ENCODE measurements around the gene CHST11. TPM values are rescaled to one million over a fixed set of nuclear protein-coding genes. Genes with fewer than 3 reads are reported as not detected.

The CHST11 gene
- total and polyA plus RNA-seq, 4 donors, result 0.57 to 11.1 (median 3.7) TPM

GRCh38 chr12:104501115-104501514 lies 44.4 kb downstream of the CHST11 start:
- Histone ChIP-seq H3K9me3 (ENCODE audit: control insufficient read depth in 4 of 4, low read length in 3 of 4) (no peaks in the 10 kb centered on the region), H3K36me3 (ENCODE audit: control insufficient read depth in 4 of 4, insufficient read depth in 3 of 4, low read depth in 1 of 4, low read length in 3 of 4) (no peaks in the 10 kb centered on the region), H3K9ac (ENCODE audit: low read depth in 1 of 2, low read length in 2 of 2) (no peak overlapping the region), H3K4me1 (ENCODE audit: control insufficient read depth in 4 of 4, insufficient read depth in 4 of 4, low read length in 3 of 4) (no peaks in the 10 kb centered on the region), H3K27ac (ENCODE audit: low read depth in 1 of 2, low read length in 2 of 2) (no peak overlapping the region), H3K4me3 (ENCODE audit: low read depth in 1 of 3, low read length in 3 of 3) (no peak overlapping the region), H3K27me3 (ENCODE audit: control insufficient read depth in 4 of 4, insufficient read depth in 4 of 4, low read length in 3 of 4) (no peaks in the 10 kb centered on the region)
- TF ChIP-seq, protein P1, sequence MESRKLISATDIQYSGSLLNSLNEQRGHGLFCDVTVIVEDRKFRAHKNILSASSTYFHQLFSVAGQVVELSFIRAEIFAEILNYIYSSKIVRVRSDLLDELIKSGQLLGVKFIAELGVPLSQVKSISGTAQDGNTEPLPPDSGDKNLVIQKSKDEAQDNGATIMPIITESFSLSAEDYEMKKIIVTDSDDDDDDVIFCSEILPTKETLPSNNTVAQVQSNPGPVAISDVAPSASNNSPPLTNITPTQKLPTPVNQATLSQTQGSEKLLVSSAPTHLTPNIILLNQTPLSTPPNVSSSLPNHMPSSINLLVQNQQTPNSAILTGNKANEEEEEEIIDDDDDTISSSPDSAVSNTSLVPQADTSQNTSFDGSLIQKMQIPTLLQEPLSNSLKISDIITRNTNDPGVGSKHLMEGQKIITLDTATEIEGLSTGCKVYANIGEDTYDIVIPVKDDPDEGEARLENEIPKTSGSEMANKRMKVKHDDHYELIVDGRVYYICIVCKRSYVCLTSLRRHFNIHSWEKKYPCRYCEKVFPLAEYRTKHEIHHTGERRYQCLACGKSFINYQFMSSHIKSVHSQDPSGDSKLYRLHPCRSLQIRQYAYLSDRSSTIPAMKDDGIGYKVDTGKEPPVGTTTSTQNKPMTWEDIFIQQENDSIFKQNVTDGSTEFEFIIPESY (IDR thresholded peaks at IDR 0.05), result no peak
- no peak for TF ChIP-seq TAF1 (conservative IDR thresholded peaks at IDR 0.05)
- TF ChIP-seq YY1 (IDR thresholded peaks at IDR 0.05), result no peak
- TF ChIP-seq GABPA (IDR thresholded peaks at IDR 0.05 in 1 of 2, conservative IDR thresholded peaks at IDR 0.05 in 1 of 2), result no peak
- no peak for TF ChIP-seq CTCF (IDR thresholded peaks at IDR 0.05; ENCODE audit: low read depth, low read length, missing input control)
- no peak for TF ChIP-seq RAD21 (IDR thresholded peaks at IDR 0.05)
- TF ChIP-seq FOXA2 (IDR thresholded peaks at IDR 0.05), result no peak
- no peak for TF ChIP-seq NR2F2 (IDR thresholded peaks at IDR 0.05)
- no peak for TF ChIP-seq ATF3 (IDR thresholded peaks at IDR 0.05)
- no peak for TF ChIP-seq REST (IDR thresholded peaks at IDR 0.05)
- no peak for TF ChIP-seq HNF4G (IDR thresholded peaks at IDR 0.05)
- TF ChIP-seq HNF4A (conservative IDR thresholded peaks at IDR 0.05), result no peak
- no peak for TF ChIP-seq JUND (IDR thresholded peaks at IDR 0.05)
- TF ChIP-seq FOXA1 (IDR thresholded peaks at IDR 0.05), result no peak
- TF ChIP-seq, protein P2, sequence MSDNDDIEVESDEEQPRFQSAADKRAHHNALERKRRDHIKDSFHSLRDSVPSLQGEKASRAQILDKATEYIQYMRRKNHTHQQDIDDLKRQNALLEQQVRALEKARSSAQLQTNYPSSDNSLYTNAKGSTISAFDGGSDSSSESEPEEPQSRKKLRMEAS (IDR thresholded peaks at IDR 0.05), result no peak
- no peak for TF ChIP-seq RXRA (IDR thresholded peaks at IDR 0.05)
- WGBS, result 75% methylated on average over 1 of the region's 1 CpG
- no peak for DNase-seq (ENCODE audit: low spot score)

GRCh38 chr12:104501660-104502059 lies 44.9 kb downstream of the CHST11 start:
- Histone ChIP-seq H3K4me1 (ENCODE audit: control insufficient read depth in 4 of 4, insufficient read depth in 4 of 4, low read length in 3 of 4) (peaks cover 0 to 1% (median 0%) of the 10 kb centered on the region in 4 donors), H3K27ac (ENCODE audit: low read depth in 1 of 2, low read length in 2 of 2) (no peak overlapping the region), H3K4me3 (ENCODE audit: low read depth in 1 of 3, low read length in 3 of 3) (no peak overlapping the region), H3K9ac (ENCODE audit: low read depth in 1 of 2, low read length in 2 of 2) (no peak overlapping the region), H3K36me3 (ENCODE audit: control insufficient read depth in 4 of 4, insufficient read depth in 3 of 4, low read depth in 1 of 4, low read length in 3 of 4) (no peaks in the 10 kb centered on the region), H3K9me3 (ENCODE audit: control insufficient read depth in 4 of 4, low read length in 3 of 4) (no peaks in the 10 kb centered on the region), H3K27me3 (ENCODE audit: control insufficient read depth in 4 of 4, insufficient read depth in 4 of 4, low read length in 3 of 4) (no peaks in the 10 kb centered on the region)
- no peak for DNase-seq (ENCODE audit: low spot score)
- WGBS, result 80% methylated on average over 3 of the region's 3 CpGs
- no peak for TF ChIP-seq JUND (IDR thresholded peaks at IDR 0.05)
- no peak for TF ChIP-seq YY1 (IDR thresholded peaks at IDR 0.05)
- TF ChIP-seq REST (IDR thresholded peaks at IDR 0.05), result no peak
- TF ChIP-seq HNF4G (IDR thresholded peaks at IDR 0.05), result no peak
- no peak for TF ChIP-seq CTCF (IDR thresholded peaks at IDR 0.05; ENCODE audit: low read depth, low read length, missing input control)
- TF ChIP-seq EGR1 (IDR thresholded peaks at IDR 0.05; ENCODE audit: low read depth in 2 of 2), result no peak
- TF ChIP-seq, protein P2 (IDR thresholded peaks at IDR 0.05), result no peak
- no peak for TF ChIP-seq NR2F2 (IDR thresholded peaks at IDR 0.05)
- no peak for TF ChIP-seq TAF1 (conservative IDR thresholded peaks at IDR 0.05)
- no peak for TF ChIP-seq FOXA1 (IDR thresholded peaks at IDR 0.05)
- TF ChIP-seq HNF4A (conservative IDR thresholded peaks at IDR 0.05), result no peak
- no peak for TF ChIP-seq FOXA2 (IDR thresholded peaks at IDR 0.05)
- no peak for TF ChIP-seq RAD21 (IDR thresholded peaks at IDR 0.05)

All from liver (tissue), 9 donors.